Subcutaneous abdominal adipose tissue (tissue), 5 donors: ENCODE results near the gene SPATA16.

Experiments used
- H3K27ac ChIP-seq: one replicate; pipeline ENCODE4 v1.7.0; 2013; ENCODE audit warnings: low read depth, mild to moderate bottlenecking, inconsistent platforms, low read length, moderate library complexity
- H3K27me3 ChIP-seq, 5 donors: one replicate each; pipeline ENCODE4 v1.7.0; 2013; ENCODE audit warnings: low read length in 5 of 5, inconsistent platforms in 1 of 5; ENCODE audit not compliant: control insufficient read depth in 5 of 5, insufficient read depth in 4 of 5
- H3K36me3 ChIP-seq, 5 donors: one replicate each; pipeline ENCODE4 v1.7.0; 2013; ENCODE audit warnings: low read length in 5 of 5; ENCODE audit not compliant: control insufficient read depth in 5 of 5, insufficient read depth in 5 of 5
- H3K4me1 ChIP-seq, 5 donors: one replicate each; pipeline ENCODE4 v1.7.0; 2013; ENCODE audit warnings: low read length in 5 of 5, mild to moderate bottlenecking in 3 of 5, moderate library complexity in 1 of 5; ENCODE audit not compliant: control insufficient read depth in 5 of 5, insufficient read depth in 5 of 5
- H3K4me3 ChIP-seq, 5 donors: one replicate each; pipeline ENCODE4 v1.7.0; 2013; ENCODE audit warnings: low read length in 5 of 5, low read depth in 1 of 5
- H3K9ac ChIP-seq, 5 donors: one replicate each; pipeline ENCODE4 v1.7.0; 2013; ENCODE audit warnings: low read length in 5 of 5, mild to moderate bottlenecking in 4 of 5, moderate library complexity in 3 of 5
- H3K9me3 ChIP-seq, 5 donors: one replicate each; pipeline ENCODE4 v1.7.0; 2013; ENCODE audit warnings: low read length in 5 of 5; ENCODE audit not compliant: control insufficient read depth in 5 of 5
- donor health status: healthy.
- donor health status: healthy.
- donor health status: healthy.
- donor health status: healthy.
- donor health status: healthy.

Gene SPATA16

DNA sequence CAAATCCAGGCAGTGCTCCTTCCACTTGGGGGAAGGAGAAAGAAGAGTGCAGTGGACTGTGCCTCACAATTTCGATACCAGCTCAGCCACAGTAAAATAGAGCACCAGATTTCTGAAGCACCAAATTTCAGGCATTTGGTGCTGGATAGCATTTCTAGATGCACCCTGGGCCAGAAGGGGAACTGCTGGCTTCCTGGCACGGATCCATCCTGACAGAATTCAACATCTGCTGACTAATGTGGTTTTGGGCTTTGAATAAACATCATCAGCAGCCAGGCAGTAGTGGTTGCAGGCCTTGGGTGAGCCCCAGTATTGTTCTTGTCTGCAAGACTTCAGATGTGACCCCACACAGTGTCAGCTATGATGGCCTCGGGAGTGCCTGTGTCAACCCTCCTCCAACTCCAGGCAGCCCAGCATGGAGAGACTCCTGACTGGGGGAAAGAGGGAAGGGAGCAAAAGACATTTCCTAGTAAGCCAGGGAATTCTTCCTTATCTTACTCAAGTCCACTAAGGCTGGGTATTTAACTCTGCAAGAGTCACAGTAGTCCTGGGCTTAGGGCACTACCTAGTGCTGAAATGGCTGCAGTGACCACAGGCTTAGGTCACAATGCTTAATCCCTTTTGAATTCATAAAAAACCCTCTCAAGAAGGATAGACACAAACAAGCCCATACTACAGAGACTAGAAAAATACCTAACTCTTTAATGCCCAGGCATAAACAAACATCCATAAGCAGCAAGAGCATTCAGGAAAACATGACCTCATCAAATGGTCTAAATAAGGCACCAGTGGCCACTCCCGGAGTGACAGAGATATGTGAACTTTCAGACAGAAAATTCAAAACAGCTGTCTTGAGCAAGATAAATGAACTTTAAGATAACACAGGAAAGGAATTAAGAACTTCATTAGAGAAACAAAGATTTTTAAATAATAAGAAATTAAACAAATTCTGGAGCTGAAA lies 74.7 kb downstream of the SPATA16 start:
- Histone ChIP-seq H3K27me3 (no peaks in the 10 kb centered on the region), H3K36me3 (no peaks in the 10 kb centered on the region), H3K9ac (no peak overlapping the region), H3K4me1 (no peaks in the 10 kb centered on the region), H3K4me3 (no peak overlapping the region), H3K9me3 (no peaks in the 10 kb centered on the region), H3K27ac (no peak overlapping the region)

DNA sequence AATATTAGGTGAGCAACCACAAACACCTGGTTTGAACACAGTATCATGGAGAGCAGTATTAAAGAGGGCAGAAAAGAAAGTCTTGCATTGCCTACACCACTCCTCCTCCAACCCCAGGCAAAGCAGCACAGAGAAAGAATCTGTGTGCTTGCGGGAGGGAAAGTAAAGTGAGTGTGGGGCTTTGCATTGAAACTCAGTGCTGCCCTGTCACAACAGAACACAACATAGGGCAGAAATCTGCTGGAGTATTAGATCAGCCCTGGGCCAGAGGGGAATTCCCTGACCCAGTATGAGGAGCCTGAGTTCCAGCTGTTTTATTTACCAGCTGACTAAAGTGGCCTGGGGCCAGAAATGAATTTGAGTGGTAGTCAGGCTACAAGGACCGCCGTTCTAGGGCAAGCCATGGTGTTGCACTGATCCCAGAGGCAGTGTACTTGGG lies 75.5 kb downstream of the SPATA16 start:
- Histone ChIP-seq H3K27me3 (no peaks in the 10 kb centered on the region), H3K9ac (no peak overlapping the region)

DNA sequence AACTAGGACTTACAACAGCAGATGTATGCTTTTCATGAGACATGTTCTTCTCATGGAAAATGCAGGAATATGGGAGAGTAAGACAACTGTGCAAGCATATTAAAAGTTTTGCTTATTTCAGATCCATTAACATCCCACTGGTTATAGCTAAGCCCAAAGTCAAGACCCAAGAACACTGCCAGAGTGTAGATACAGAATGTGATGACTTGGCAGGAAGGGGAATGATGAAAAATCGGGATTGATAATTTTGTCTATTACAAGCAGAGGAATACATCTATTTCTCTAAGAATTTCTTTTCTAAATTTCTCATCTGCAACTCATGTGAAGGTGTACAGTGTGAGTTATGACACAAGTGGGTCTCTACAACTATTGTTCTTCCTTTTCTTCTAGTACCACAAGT lies 76.4 kb downstream of the SPATA16 start:
- H3K27me3 ChIP-seq, result no peaks in the 10 kb centered on the region
- H3K4me1 ChIP-seq, result no peaks in the 10 kb centered on the region
- H3K4me3 ChIP-seq, result no peak overlapping the region
- H3K27ac ChIP-seq, result no peak overlapping the region
- no peak overlapping the region for H3K9ac ChIP-seq
- H3K9me3 ChIP-seq, result no peaks in the 10 kb centered on the region
- H3K36me3 ChIP-seq, result no peaks in the 10 kb centered on the region

More for the DNA sequence above, 75.5 kb downstream of the SPATA16 start:
- H3K9me3 ChIP-seq, result no peaks in the 10 kb centered on the region
- H3K27ac ChIP-seq, result no peak overlapping the region
- no peak overlapping the region for H3K4me3 ChIP-seq
- no peaks in the 10 kb centered on the region for H3K4me1 ChIP-seq
- no peaks in the 10 kb centered on the region for H3K36me3 ChIP-seq

DNA sequence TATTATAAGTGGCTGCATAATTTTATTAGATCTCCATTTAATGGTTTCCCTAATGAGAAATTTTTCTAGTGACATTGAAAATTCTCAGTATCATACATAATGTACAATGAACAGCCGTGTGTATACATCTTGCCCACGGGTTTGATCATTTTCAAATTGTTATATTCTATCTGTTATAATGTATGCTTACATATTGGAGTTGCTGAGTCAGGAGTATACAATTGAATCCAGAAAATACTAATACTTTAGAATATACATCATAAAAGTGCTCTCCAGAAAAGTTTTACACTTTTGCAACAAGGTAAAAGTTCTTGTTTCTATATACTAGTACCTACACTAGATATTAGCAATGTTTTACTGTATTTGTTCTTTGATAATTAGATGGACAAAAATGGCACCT lies 82.8 kb downstream of the SPATA16 start:
- Histone ChIP-seq H3K36me3 (no peaks in the 10 kb centered on the region), H3K27me3 (no peaks in the 10 kb centered on the region), H3K4me1 (no peaks in the 10 kb centered on the region), H3K9me3 (no peaks in the 10 kb centered on the region), H3K4me3 (no peak overlapping the region), H3K27ac (no peak overlapping the region), H3K9ac (no peak overlapping the region)

DNA sequence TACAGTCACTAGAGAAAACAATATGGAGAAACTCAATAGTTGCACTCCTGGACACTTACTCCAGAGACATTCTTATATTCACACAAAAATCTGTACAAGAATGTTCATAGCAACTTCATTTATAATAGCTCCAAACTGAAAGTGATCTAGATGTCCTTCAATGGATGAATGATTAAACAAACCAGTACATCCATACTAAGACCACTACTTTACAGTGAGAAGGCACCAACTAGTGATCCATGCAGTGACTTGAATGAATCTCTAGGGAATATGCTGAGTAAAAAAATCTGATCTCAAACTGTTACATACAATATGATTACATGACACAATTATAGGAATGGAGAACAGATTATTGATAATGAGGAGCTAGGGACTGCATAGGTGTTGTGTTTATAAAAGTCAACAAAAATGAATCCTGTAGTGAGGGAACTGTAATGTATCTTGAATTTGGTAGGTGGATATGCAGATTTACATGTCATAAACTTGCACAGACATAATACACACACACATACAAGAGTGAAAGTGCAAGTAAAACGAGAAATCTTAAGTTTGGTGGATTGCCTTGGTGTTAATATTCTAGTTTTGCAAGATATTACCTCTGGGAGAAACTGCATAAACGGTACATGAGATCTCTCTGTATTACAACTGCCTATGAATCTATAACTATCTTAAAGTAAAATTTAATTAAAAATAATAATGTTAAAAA lies 85.7 kb downstream of the SPATA16 start:
- Histone ChIP-seq H3K4me1 (no peaks in the 10 kb centered on the region), H3K9ac (no peak overlapping the region), H3K36me3 (no peaks in the 10 kb centered on the region), H3K27me3 (no peaks in the 10 kb centered on the region), H3K9me3 (no peaks in the 10 kb centered on the region), H3K4me3 (no peak overlapping the region), H3K27ac (no peak overlapping the region)

DNA sequence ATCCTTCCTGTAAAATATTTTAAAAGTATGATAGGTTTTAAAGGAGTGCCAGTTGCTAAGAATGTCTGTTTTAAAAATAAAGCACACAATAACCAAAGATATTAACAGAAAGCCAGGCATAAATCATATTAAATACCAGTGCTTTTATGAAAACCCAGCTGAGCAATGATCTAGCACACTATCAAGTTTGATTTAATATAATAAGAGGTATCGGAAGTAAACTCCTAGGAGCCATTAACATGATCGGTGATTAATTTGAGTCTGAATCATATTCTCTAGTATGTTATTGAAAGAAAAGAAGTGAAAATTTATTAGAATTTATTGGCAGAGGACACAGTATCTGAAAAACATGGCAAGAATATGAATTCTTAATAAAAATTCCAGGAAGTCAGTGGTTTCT lies 91.7 kb downstream of the SPATA16 start:
- no peaks in the 10 kb centered on the region for H3K27me3 ChIP-seq
- no peak overlapping the region for H3K4me3 ChIP-seq
- H3K36me3 ChIP-seq, result no peaks in the 10 kb centered on the region
- H3K9me3 ChIP-seq, result no peaks in the 10 kb centered on the region
- H3K4me1 ChIP-seq, result no peaks in the 10 kb centered on the region
- H3K27ac ChIP-seq, result no peak overlapping the region
- no peak overlapping the region for H3K9ac ChIP-seq

DNA sequence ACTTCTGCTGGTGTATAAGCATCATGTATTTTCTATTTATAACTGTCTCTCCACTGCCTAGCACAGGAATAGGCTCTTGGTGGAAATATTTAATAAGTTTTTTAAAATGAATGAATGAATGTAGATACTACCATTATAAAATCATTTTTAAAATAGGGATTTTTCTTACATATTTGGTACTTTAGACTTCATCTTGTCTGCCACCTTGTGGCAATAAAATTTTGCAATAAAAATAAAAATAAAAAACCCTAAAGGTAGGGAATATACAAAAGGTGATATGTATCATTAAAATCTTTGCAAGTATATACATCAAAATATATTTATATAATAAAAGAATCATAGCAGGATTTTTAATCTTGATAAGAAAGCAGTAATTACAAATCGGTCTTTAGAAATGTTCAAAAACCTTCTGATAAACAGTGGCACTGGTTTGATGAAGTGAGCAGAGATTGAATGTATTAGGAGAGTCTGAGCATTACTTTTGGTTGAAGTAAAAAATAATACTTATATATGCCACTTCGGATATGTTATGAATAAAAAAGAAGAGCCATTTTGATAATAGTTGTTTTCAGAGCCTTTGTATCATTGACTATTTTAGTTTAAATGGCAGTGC lies 95.2 kb downstream of the SPATA16 start:
- no peaks in the 10 kb centered on the region for H3K4me1 ChIP-seq
- H3K36me3 ChIP-seq, result no peaks in the 10 kb centered on the region
- H3K9ac ChIP-seq, result no peak overlapping the region
- no peak overlapping the region for H3K4me3 ChIP-seq
- no peaks in the 10 kb centered on the region for H3K27me3 ChIP-seq
- no peaks in the 10 kb centered on the region for H3K9me3 ChIP-seq
- H3K27ac ChIP-seq, result no peak overlapping the region

DNA sequence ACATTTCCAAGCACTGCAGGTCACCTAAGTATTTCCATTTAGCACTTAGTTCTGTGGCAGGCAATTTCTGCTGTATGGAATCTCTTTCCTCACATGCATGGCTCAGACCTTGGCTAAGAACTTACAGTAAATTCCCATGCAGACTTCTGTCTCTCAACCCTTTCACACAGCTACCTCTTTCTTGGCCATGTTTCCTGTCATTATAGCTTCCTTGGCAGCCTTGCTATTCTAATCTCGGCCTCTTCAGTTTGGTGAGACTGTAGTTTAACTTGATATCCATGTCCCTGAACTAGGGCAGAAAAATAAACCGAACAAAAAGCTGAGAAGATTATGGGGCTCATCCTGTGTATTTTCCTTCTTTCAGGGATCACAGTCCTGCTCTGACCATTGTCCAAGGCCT lies 96.0 kb downstream of the SPATA16 start:
- Histone ChIP-seq H3K9me3 (no peaks in the 10 kb centered on the region), H3K9ac (no peak overlapping the region), H3K36me3 (no peaks in the 10 kb centered on the region), H3K4me1 (no peaks in the 10 kb centered on the region), H3K27me3 (no peaks in the 10 kb centered on the region), H3K4me3 (no peak overlapping the region), H3K27ac (no peak overlapping the region)

DNA sequence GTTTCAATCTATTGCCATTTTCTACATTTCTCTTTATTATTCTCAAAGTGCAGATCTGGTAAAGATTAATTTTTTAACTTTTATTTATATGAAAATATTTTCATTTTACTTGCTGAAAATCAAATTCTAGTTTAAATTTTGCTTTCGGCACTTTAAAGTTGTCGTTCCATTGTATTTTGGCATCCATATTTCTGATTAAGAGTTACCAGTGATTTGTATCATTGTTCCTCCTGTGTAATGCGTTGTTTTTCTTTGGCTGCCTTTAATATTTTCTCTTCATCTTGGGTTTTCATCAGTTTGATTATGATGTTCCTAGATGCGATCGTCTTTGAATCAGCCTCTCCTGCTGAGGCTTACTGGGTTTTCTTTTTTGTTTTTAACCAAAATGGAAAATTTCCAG lies 97.3 kb downstream of the SPATA16 start:
- H3K9me3 ChIP-seq, result no peaks in the 10 kb centered on the region
- no peak overlapping the region for H3K4me3 ChIP-seq
- no peaks in the 10 kb centered on the region for H3K36me3 ChIP-seq
- no peak overlapping the region for H3K9ac ChIP-seq
- H3K4me1 ChIP-seq, result no peaks in the 10 kb centered on the region
- H3K27me3 ChIP-seq, result no peaks in the 10 kb centered on the region
- no peak overlapping the region for H3K27ac ChIP-seq

DNA sequence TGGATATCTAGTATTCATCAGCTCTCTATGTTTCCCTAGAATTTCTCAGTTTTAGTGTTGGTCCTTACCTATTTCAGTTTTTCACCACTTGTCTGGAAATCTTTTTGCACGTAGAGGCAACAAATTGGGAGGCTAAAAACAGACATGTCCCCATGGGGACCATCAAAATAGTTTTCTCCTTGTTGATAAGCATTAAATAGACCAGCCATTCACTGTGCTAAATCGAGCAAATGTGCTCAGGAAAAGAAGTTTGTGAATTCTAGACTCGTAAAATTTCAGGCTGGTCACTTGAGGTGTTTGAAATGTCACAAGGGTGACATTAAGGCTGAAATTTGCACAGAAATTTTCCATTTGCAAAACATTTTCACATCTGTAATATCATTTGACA lies 102.6 kb downstream of the SPATA16 start:
- H3K36me3 ChIP-seq, result no peaks in the 10 kb centered on the region
- H3K9me3 ChIP-seq, result no peaks in the 10 kb centered on the region
- H3K27ac ChIP-seq, result no peak overlapping the region
- H3K9ac ChIP-seq, result no peak overlapping the region
- H3K4me1 ChIP-seq, result peaks cover 0 to 4% (median 0%) of the 10 kb centered on the region in 5 donors
- H3K27me3 ChIP-seq, result no peaks in the 10 kb centered on the region
- H3K4me3 ChIP-seq, result no peak overlapping the region
